K562 (cell line): ENCODE data around the gene STK25. TPM values are rescaled to one million over a fixed set of nuclear protein-coding genes. Genes with fewer than 3 reads are reported as not detected.

Experiments
- ATAC-seq: fragments of 200-7000 bp; cut with Tn5 transposase; 3 replicates; pipeline ENCODE4 v1.9.1; 2020; ENCODE audit warnings: moderate library complexity
- BruUV-seq: library from RNA; stranded (reverse); fragments of 400-500 nt; replicated peaks from 2 replicates; lab custom pipeline; 2021; lab: Mats Ljungman, UMichigan
- CTCF ChIA-PET: fragments of 300-600 bp; formaldehyde crosslinking; extraction: SDS; loops from one replicate; lab custom pipeline; 2021; ENCODE audit warnings: low intra/inter-chr PET ratio; lab: Yijun Ruan, JAX
- POLR2A ChIA-PET: fragments of 300-600, 350-650 bp; sonication (Branson Sonifier 250); formaldehyde crosslinking; extraction: SDS; loops from one replicate; lab custom pipeline; 2021; ENCODE audit warnings: antibody characterized with exemption, inconsistent platforms; lab: Yijun Ruan, JAX
- DNase-seq, 4 experiments: peaks; one replicate each; pipeline versions ENCODE4 v3.0.0 to v3.0.0-alpha.2; 2011 to 2018; ENCODE audit warnings: low spot score in 3 of 4, mixed read lengths in 3 of 4; ENCODE audit errors: extremely low read depth in 1 of 4
- FAIRE-seq: peaks from 2 replicates; lab custom pipeline; 2011; peaks lifted over from hg19 to GRCh38; lab: Jason Lieb, UNC
- H2AFZ ChIP-seq: 2 replicates; pipeline ENCODE4 v1.6.0; 2011; ENCODE audit warnings: low read depth, low read length, control low read depth, inconsistent platforms
- H3K27ac ChIP-seq: fragments of 200-600 bp; 3 replicates; pipeline ENCODE4 v1.8.0; 2011; ENCODE audit warnings: low read depth, mild to moderate bottlenecking, control low read depth, inconsistent platforms, low read length, moderate library complexity, mixed read lengths; ENCODE audit errors: extremely low read depth
- H3K27me3 ChIP-seq, 2 experiments: fragments of 300-600 bp in 1 of 2; 2 replicates in 1 of 2; 3 replicates in 1 of 2; pipeline versions ENCODE4 v1.6.0 to v1.8.0; 2011; ENCODE audit warnings: inconsistent platforms in 2 of 2, low read length in 2 of 2, mild to moderate bottlenecking in 1 of 2, mixed read lengths in 1 of 2, moderate library complexity in 1 of 2; ENCODE audit not compliant: control insufficient read depth in 2 of 2, insufficient read depth in 2 of 2
- H3K36me3 ChIP-seq: fragments of 300-600 bp; 3 replicates; pipeline ENCODE4 v1.8.0; 2011; ENCODE audit warnings: mild to moderate bottlenecking, low read length, inconsistent platforms; ENCODE audit not compliant: control insufficient read depth, insufficient read depth
- H3K4me1 ChIP-seq, 2 experiments: fragments of 200-600 bp in 1 of 2; replicated peaks in 1 of 2; 2 replicates in 1 of 2; 3 replicates in 1 of 2; pipeline versions ENCODE4 v1.5.1 to v1.8.0; 2011; ENCODE audit warnings: inconsistent platforms in 2 of 2, low read length in 2 of 2, mild to moderate bottlenecking in 1 of 2, mixed read lengths in 1 of 2, moderate library complexity in 1 of 2; ENCODE audit not compliant: control insufficient read depth in 2 of 2, insufficient read depth in 2 of 2
- H3K4me2 ChIP-seq: 2 replicates; pipeline ENCODE4 v1.6.1; 2011; ENCODE audit warnings: low read length, control low read depth, inconsistent platforms, mixed read lengths; ENCODE audit not compliant: insufficient read depth
- H3K4me3 ChIP-seq: fragments of 200-600 bp; sonication (generic), shearing (Covaris generic); 2 replicates; pipeline ENCODE4 v1.5.1; 2016; ENCODE audit warnings: control low read depth, inconsistent platforms
- H3K79me2 ChIP-seq: fragments of 200-600 bp; 3 replicates; pipeline ENCODE4 v1.8.0; 2011; ENCODE audit warnings: low read length, inconsistent platforms; ENCODE audit not compliant: control insufficient read depth, insufficient read depth
- H3K9ac ChIP-seq, 2 experiments: 2 replicates each; pipeline versions ENCODE4 v1.6.0 to v1.6.1; 2011; ENCODE audit warnings: low read depth in 2 of 2, low read length in 2 of 2, control low read depth in 1 of 2, inconsistent platforms in 1 of 2, mild to moderate bottlenecking in 1 of 2, mixed read lengths in 1 of 2; ENCODE audit not compliant: insufficient read depth in 1 of 2
- H3K9me1 ChIP-seq: one replicate; pipeline ENCODE4 v1.6.0; 2011; ENCODE audit warnings: inconsistent platforms, mild to moderate bottlenecking, low read length, moderate library complexity; ENCODE audit not compliant: control insufficient read depth, insufficient read depth
- H3K9me3 ChIP-seq: replicated peaks from 2 replicates; pipeline ENCODE4 v1.5.1; 2011; ENCODE audit warnings: low read depth, low read length, inconsistent platforms; ENCODE audit not compliant: control insufficient read depth, insufficient read depth
- H4K20me1 ChIP-seq: replicated peaks from 2 replicates; pipeline ENCODE4 v1.6.1; 2011; ENCODE audit warnings: low read length, inconsistent platforms, mixed read lengths; ENCODE audit not compliant: control insufficient read depth, insufficient read depth
- BCL6 ChIP-seq: fragments of 250-450 bp; sonication (Bioruptor Pico); IDR thresholded peaks from 2 replicates; pipeline ENCODE4 v1.4.0; 2020
- CREB1 ChIP-seq, 2 experiments: sonication (generic) in 1 of 2; formaldehyde crosslinking in 1 of 2; IDR thresholded peaks; 2 replicates each; pipeline versions ENCODE4 v1.6.1 to v1.8.0; 2012 to 2022; ENCODE audit warnings: inconsistent platforms in 1 of 2, mild to moderate bottlenecking in 1 of 2, missing genetic modification reagents in 1 of 2, moderate library complexity in 1 of 2
- GATAD2A ChIP-seq: fragments of 450-650 bp; IDR thresholded peaks from 2 replicates; pipeline ENCODE4 v1.6.1; 2017
- HDAC1 ChIP-seq, 2 experiments: fragments of 450-650 bp; IDR thresholded peaks; 2 replicates each; pipeline ENCODE4 v1.6.1; 2016 to 2017; ENCODE audit warnings: inconsistent platforms in 1 of 2, mild to moderate bottlenecking in 1 of 2, moderate library complexity in 1 of 2
- NFIC ChIP-seq: fragments of 450-650 bp; IDR thresholded peaks from 2 replicates; pipeline ENCODE4 v1.6.1; 2017; ENCODE audit warnings: mild to moderate bottlenecking, inconsistent platforms
- POLR2AphosphoS5 ChIP-seq: IDR thresholded peaks from 2 replicates; pipeline ENCODE4 v1.6.1; 2011; ENCODE audit warnings: mild to moderate bottlenecking, low read depth, low read length, moderate library complexity; ENCODE audit not compliant: control insufficient read depth, insufficient read depth
- SP2 ChIP-seq: IDR thresholded peaks from 2 replicates; pipeline ENCODE4 v1.6.1; 2011; ENCODE audit warnings: mild to moderate bottlenecking, low read depth, low read length, moderate library complexity; ENCODE audit not compliant: poor library complexity, severe bottlenecking; ENCODE audit errors: extremely low read depth
- TAL1 ChIP-seq: fragments of 450-650 bp; IDR thresholded peaks from 2 replicates; pipeline ENCODE4 v1.6.1; 2016; ENCODE audit warnings: mild to moderate bottlenecking
- XRCC3 ChIP-seq: fragments of 450-650 bp; IDR thresholded peaks from 2 replicates; pipeline ENCODE4 v1.6.1; 2017; ENCODE audit warnings: mild to moderate bottlenecking, moderate library complexity
- ZNF253 ChIP-seq: fragments of 250-450 bp; sonication (Bioruptor Pico); conservative IDR thresholded peaks from 2 replicates; pipeline ENCODE4 v1.6.1; 2021; ENCODE audit warnings: mild to moderate bottlenecking
- WGBS: fragments of 100-300 bp; shearing (Covaris generic); methylation state at CpG from one replicate; pipeline ENCODE4 v1.1.6; 2016; ENCODE audit warnings: low coverage, mixed read lengths; ENCODE audit not compliant: insufficient coverage; ENCODE audit errors: missing lambda C conversion rate; 5-methylcytosine and 5-hydroxymethylcytosine counted together
- in situ Hi-C: fragments of 300-500 bp; cut with MboI; formaldehyde crosslinking; loops from 4 replicates; pipeline ENCODE4 v1.15.0; 2018; ENCODE audit warnings: inconsistent platforms, mixed read lengths
- intact Hi-C: fragments of 100-400 bp; cut with micrococcal nuclease; formaldehyde crosslinking; loops from 2 replicates; pipeline ENCODE4 v1.14.2; 2022
- polyA plus RNA-seq, 8 experiments: library from polyadenylated mRNA; depleted of rRNA in 4 of 8; stranded (reverse) in 5 of 8; unstranded in 3 of 8; fragments of >200 nt; fragmentation: Nextera tagmentation in 2 of 8; fragmentation: Illumina TruSeq in 1 of 8; extraction: Ambion mirVana in 2 of 8; extraction: Trizol in 1 of 8; gene quantifications; 2 replicates each; pipeline versions ENCODE4 v1.2.1 to v1.2.3, GENCODE V29; 2011 to 2014; ENCODE audit warnings: inconsistent platforms in 1 of 8, missing spikeins in 1 of 8
- total RNA-seq, 7 experiments: library from RNA; depleted of rRNA in 6 of 7; stranded (reverse); fragments of >200 nt in 6 of 7; fragmentation: Illumina TruSeq in 2 of 7; extraction: Trizol in 2 of 7; gene quantifications; 2 replicates each; pipeline versions ENCODE4 v1.2.1 to v1.2.3, GENCODE V29; 2011 to 2021; ENCODE audit warnings: low replicate concordance in 1 of 7
- TF ChIP-seq, protein P1 (sequence below): sonication (generic); formaldehyde crosslinking; IDR thresholded peaks from 2 replicates; pipeline ENCODE4 v1.8.1; 2023; ENCODE audit warnings: mild to moderate bottlenecking, missing genetic modification reagents
- TF ChIP-seq, protein P2 (sequence below): sonication (generic); formaldehyde crosslinking; IDR thresholded peaks from 2 replicates; pipeline ENCODE4 v1.8.1; 2023; ENCODE audit warnings: mild to moderate bottlenecking, missing genetic modification reagents
- TF ChIP-seq, protein P3 (sequence below), 3 experiments: fragments of 200-800 bp in 1 of 3; fragments of 250-450 bp in 1 of 3; fragments of 450-650 bp in 1 of 3; sonication (Bioruptor Pico) in 1 of 3; sonication (Bioruptor generic) in 1 of 3; formaldehyde crosslinking in 1 of 3; IDR thresholded peaks; 2 replicates each; pipeline versions ENCODE4 v1.6.1 to v1.8.0; 2016 to 2022; ENCODE audit warnings: mild to moderate bottlenecking in 2 of 3, missing genetic modification characterization in 2 of 3, missing compliant biosample characterization in 1 of 3, moderate library complexity in 1 of 3

STK25 gene
- total and polyA plus RNA-seq, 9 of the 15 experiments (the other 6 are each of a cell fraction or from before 2014, with no cell fraction given): 5.4 to 177 (median 116) TPM

DNA sequence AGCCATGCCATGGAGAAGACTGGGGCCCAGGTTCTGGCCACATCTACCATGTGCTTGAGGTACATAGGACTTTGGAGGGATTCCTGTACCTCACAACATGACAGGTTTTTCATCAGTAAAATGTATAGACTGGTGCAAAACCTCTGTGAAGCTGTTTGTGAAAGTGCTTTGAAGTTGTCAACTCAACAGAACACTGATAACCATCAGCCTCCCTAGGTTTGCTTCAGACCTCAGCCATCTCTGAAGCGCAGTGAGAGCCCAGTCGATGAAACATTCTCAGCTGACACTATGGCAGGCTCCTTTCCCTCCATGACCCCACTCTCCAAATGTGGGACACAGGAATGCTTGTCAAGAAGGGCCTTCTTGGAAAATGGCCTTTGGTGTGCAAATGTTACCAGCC is 38.6 kb downstream of the STK25 start:
- Histone ChIP-seq H3K9ac (no peak overlapping the region), H2AFZ (no peak overlapping the region), H3K79me2 (no peaks in the 10 kb centered on the region), H3K4me1 (peaks cover 0 to 4% of the 10 kb centered on the region in 2 experiments; a peak in 1 of 5 replicates), H3K4me2 (no peak overlapping the region), H3K36me3 (no peaks in the 10 kb centered on the region), H3K9me1 (no peaks in the 10 kb centered on the region), H3K9me3 (no peaks in the 10 kb centered on the region), H3K4me3 (no peak overlapping the region), H3K27me3 (peaks cover 3 to 9% of the 10 kb centered on the region in 2 experiments; a peak in 4 of 5 replicates), H4K20me1 (no peaks in the 10 kb centered on the region), H3K27ac (no peak overlapping the region)
- intact Hi-C loops: no loop called here
- POLR2A ChIA-PET: interaction anchor here (1.0 kb wide), 1 partner anchor 9 kb away, joined by 3 read pairs; no protein-coding TSS in a partner anchor
- FAIRE-seq (no peak), ATAC-seq (no peak; the same call in 2 of the 3 replicates), DNase-seq (no peak)
- 23% methylated on average over 2 of the region's 2 CpGs for WGBS
- in situ Hi-C loops: no loop called here
- CTCF ChIA-PET: no interaction called here
- no TSS peak for BruUV-seq
- TF ChIP-seq XRCC3 (no peak), TAL1 (no peak), ZNF253 (CRISPR knock-in tag) (no peak), GATAD2A (no peak), NFIC (no peak), SP2 (no peak), BCL6 (no peak), POLR2AphosphoS5 (no peak), HDAC1 (IDR thresholded peaks at IDR 0.05) (no peak), CREB1 (IDR thresholded peaks at IDR 0.05) (no peak), CREB1 (CRISPR knock-in tag; IDR thresholded peaks at IDR 0.05) (no peak)
- TF ChIP-seq, protein P1, sequence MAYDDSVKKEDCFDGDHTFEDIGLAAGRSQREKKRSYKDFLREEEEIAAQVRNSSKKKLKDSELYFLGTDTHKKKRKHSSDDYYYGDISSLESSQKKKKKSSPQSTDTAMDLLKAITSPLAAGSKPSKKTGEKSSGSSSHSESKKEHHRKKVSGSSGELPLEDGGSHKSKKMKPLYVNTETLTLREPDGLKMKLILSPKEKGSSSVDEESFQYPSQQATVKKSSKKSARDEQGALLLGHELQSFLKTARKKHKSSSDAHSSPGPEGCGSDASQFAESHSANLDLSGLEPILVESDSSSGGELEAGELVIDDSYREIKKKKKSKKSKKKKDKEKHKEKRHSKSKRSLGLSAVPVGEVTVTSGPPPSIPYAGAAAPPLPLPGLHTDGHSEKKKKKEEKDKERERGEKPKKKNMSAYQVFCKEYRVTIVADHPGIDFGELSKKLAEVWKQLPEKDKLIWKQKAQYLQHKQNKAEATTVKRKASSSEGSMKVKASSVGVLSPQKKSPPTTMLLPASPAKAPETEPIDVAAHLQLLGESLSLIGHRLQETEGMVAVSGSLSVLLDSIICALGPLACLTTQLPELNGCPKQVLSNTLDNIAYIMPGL (CRISPR knock-in tag): no peak
- TF ChIP-seq, protein P2, sequence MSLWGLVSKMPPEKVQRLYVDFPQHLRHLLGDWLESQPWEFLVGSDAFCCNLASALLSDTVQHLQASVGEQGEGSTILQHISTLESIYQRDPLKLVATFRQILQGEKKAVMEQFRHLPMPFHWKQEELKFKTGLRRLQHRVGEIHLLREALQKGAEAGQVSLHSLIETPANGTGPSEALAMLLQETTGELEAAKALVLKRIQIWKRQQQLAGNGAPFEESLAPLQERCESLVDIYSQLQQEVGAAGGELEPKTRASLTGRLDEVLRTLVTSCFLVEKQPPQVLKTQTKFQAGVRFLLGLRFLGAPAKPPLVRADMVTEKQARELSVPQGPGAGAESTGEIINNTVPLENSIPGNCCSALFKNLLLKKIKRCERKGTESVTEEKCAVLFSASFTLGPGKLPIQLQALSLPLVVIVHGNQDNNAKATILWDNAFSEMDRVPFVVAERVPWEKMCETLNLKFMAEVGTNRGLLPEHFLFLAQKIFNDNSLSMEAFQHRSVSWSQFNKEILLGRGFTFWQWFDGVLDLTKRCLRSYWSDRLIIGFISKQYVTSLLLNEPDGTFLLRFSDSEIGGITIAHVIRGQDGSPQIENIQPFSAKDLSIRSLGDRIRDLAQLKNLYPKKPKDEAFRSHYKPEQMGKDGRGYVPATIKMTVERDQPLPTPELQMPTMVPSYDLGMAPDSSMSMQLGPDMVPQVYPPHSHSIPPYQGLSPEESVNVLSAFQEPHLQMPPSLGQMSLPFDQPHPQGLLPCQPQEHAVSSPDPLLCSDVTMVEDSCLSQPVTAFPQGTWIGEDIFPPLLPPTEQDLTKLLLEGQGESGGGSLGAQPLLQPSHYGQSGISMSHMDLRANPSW (CRISPR knock-in tag): no peak
- TF ChIP-seq, protein P3, sequence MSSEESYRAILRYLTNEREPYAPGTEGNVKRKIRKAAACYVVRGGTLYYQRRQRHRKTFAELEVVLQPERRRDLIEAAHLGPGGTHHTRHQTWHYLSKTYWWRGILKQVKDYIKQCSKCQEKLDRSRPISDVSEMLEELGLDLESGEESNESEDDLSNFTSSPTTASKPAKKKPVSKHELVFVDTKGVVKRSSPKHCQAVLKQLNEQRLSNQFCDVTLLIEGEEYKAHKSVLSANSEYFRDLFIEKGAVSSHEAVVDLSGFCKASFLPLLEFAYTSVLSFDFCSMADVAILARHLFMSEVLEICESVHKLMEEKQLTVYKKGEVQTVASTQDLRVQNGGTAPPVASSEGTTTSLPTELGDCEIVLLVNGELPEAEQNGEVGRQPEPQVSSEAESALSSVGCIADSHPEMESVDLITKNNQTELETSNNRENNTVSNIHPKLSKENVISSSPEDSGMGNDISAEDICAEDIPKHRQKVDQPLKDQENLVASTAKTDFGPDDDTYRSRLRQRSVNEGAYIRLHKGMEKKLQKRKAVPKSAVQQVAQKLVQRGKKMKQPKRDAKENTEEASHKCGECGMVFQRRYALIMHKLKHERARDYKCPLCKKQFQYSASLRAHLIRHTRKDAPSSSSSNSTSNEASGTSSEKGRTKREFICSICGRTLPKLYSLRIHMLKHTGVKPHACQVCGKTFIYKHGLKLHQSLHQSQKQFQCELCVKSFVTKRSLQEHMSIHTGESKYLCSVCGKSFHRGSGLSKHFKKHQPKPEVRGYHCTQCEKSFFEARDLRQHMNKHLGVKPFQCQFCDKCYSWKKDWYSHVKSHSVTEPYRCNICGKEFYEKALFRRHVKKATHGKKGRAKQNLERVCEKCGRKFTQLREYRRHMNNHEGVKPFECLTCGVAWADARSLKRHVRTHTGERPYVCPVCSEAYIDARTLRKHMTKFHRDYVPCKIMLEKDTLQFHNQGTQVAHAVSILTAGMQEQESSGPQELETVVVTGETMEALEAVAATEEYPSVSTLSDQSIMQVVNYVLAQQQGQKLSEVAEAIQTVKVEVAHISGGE (CRISPR knock-in tag; IDR thresholded peaks at IDR 0.05): no peak
